ENCODE results near the gene ALK. TPM values are rescaled to one million over a fixed set of nuclear protein-coding genes. Genes with fewer than 3 reads are reported as not detected.

Gene ALK
- total RNA-seq, 1 donor from 2014 or later: not detected

GRCh38 chr2:29606104-29607037 lies 315.0 kb downstream of the ALK start:
- DNase-seq: no peak

- DNase-seq: no peak
These were observed 318.0 kb downstream of the ALK start for GRCh38 chr2:29603341-29603740.

- DNase-seq: no peak
These were observed 319.5 kb downstream of the ALK start for GRCh38 chr2:29601872-29602271.

- no peak for DNase-seq
These were observed 320.1 kb downstream of the ALK start for GRCh38 chr2:29601321-29601720.

- DNase-seq: no peak
These were observed 321.4 kb downstream of the ALK start for GRCh38 chr2:29599946-29600345.

GRCh38 chr2:29598978-29599377 lies 322.4 kb downstream of the ALK start:
- no peak for DNase-seq

- DNase-seq: no peak
These were observed 324.4 kb downstream of the ALK start for GRCh38 chr2:29597035-29597434.

GRCh38 chr2:29596584-29596983 lies 324.8 kb downstream of the ALK start:
- DNase-seq: no peak

- no peak for DNase-seq
These were observed 329.8 kb downstream of the ALK start for GRCh38 chr2:29591600-29591999.

GRCh38 chr2:29590211-29590610 lies 331.2 kb downstream of the ALK start:
- no peak for DNase-seq

GRCh38 chr2:29589440-29590103 lies 331.8 kb downstream of the ALK start:
- no peak for DNase-seq

- DNase-seq: no peak
These were observed 333.8 kb downstream of the ALK start for GRCh38 chr2:29587402-29588190.

GRCh38 chr2:29586919-29587318 lies 334.5 kb downstream of the ALK start:
- DNase-seq: no peak

GRCh38 chr2:29583548-29584156 lies 337.7 kb downstream of the ALK start:
- DNase-seq: no peak

GRCh38 chr2:29583104-29583503 lies 338.3 kb downstream of the ALK start:
- no peak for DNase-seq

- no peak for DNase-seq
These were observed 339.3 kb downstream of the ALK start for GRCh38 chr2:29582062-29582461.

GRCh38 chr2:29580223-29580622 lies 341.2 kb downstream of the ALK start:
- DNase-seq: no peak

GRCh38 chr2:29579495-29580169 lies 341.8 kb downstream of the ALK start:
- no peak for DNase-seq

- no peak for DNase-seq
These were observed 343.2 kb downstream of the ALK start for GRCh38 chr2:29578084-29578598.

- DNase-seq: no peak
These were observed 345.2 kb downstream of the ALK start for GRCh38 chr2:29576231-29576630.

- DNase-seq: no peak
These were observed 346.0 kb downstream of the ALK start for GRCh38 chr2:29575370-29575890.

GRCh38 chr2:29573612-29574011 lies 347.8 kb downstream of the ALK start:
- DNase-seq: no peak

All from dermis blood vessel endothelial cell (primary cell).